ENCODE data around the gene GRID1.

GRCh38 chr10:86221442-86222335 lies 144.9 kb downstream of the GRID1 start:
- TF ChIP-seq CTCF (IDR thresholded peaks at IDR 0.05 in 2 of 3, conservative IDR thresholded peaks at IDR 0.05 in 1 of 3; ENCODE audit: borderline replicate concordance in 1 of 3, insufficient read depth in 1 of 3, low read depth in 2 of 3, low read length in 2 of 3) (no peak), POLR2AphosphoS5 (IDR thresholded peaks at IDR 0.05; ENCODE audit: low read depth, low read length) (no peak), ATF3 (IDR thresholded peaks at IDR 0.05) (no peak), CBX3 (IDR thresholded peaks at IDR 0.05; ENCODE audit: low read depth) (no peak), YY1 (IDR thresholded peaks at IDR 0.05; ENCODE audit: extremely low read depth, insufficient replicate concordance, low read depth, low read length) (no peak), JUND (IDR thresholded peaks at IDR 0.05) (no peak), REST (IDR thresholded peaks at IDR 0.05; ENCODE audit: low read depth) (no peak), POLR2A (IDR thresholded peaks at IDR 0.05; ENCODE audit: borderline replicate concordance, extremely low read depth, insufficient read depth, insufficient read length) (no peak)

Data from HCT116 (cell line).